Panc1 (cell line): ENCODE data around the gene PDCD1. TPM values are rescaled to one million over a fixed set of nuclear protein-coding genes. Genes with fewer than 3 reads are reported as not detected.

Source experiments
- ATAC-seq: fragments of 200-7000 bp; cut with Tn5 transposase; 2 replicates; pipeline ENCODE4 v1.9.1; 2020; ENCODE audit warnings: mild to moderate bottlenecking, moderate library complexity
- BruUV-seq: library from RNA; stranded (reverse); fragments of 400-500 nt; replicated peaks from 2 replicates; lab custom pipeline; 2021; lab: Mats Ljungman, UMichigan
- CTCF ChIA-PET: fragments of 300-600 bp; sonication (Branson Sonifier 250); formaldehyde crosslinking; loops from one replicate; lab custom pipeline; 2022; ENCODE audit warnings: antibody characterized with exemption; lab: Charles Lee
- POLR2A ChIA-PET: fragments of 300-600 bp; sonication (Branson Sonifier 250); formaldehyde crosslinking; loops from one replicate; lab custom pipeline; 2022; ENCODE audit warnings: antibody characterized with exemption; lab: Charles Lee
- DNase-seq: peaks from one replicate; pipeline ENCODE4 v3.0.0-alpha.2; 2010; ENCODE audit warnings: low read depth, low spot score
- H3K27ac ChIP-seq: 2 replicates; pipeline ENCODE4 v1.5.1; 2011; ENCODE audit warnings: mild to moderate bottlenecking, low read length, inconsistent platforms
- H3K27me3 ChIP-seq: fragments of 200-500 bp; sonication (Bioruptor generic); 2 replicates; pipeline ENCODE4 v1.6.0; 2014; ENCODE audit warnings: low read length, inconsistent platforms; ENCODE audit not compliant: control insufficient read depth, insufficient read depth
- H3K36me3 ChIP-seq: fragments of 200-500 bp; sonication (Bioruptor generic); 2 replicates; pipeline ENCODE4 v1.5.1; 2014; ENCODE audit warnings: inconsistent platforms, mild to moderate bottlenecking, low read length, moderate library complexity; ENCODE audit not compliant: control insufficient read depth, insufficient read depth
- H3K4me1 ChIP-seq: 2 replicates; pipeline ENCODE4 v1.5.1; 2011; ENCODE audit warnings: inconsistent platforms, mild to moderate bottlenecking, low read length, moderate library complexity; ENCODE audit not compliant: control insufficient read depth, insufficient read depth
- H3K4me3 ChIP-seq, 2 experiments: 2 replicates each; pipeline ENCODE4 v1.5.1; 2011 to 2012; ENCODE audit warnings: low read depth in 2 of 2, low read length in 2 of 2, mild to moderate bottlenecking in 2 of 2, inconsistent platforms in 1 of 2, moderate library complexity in 1 of 2
- H3K9me3 ChIP-seq: fragments of 200-500 bp; sonication (Bioruptor generic); 2 replicates; pipeline ENCODE4 v1.5.1; 2014; ENCODE audit warnings: low read depth, mild to moderate bottlenecking, inconsistent platforms, low read length, moderate library complexity; ENCODE audit not compliant: control insufficient read depth, insufficient read depth
- POLR2AphosphoS5 ChIP-seq: IDR thresholded peaks from 2 replicates; pipeline ENCODE4 v1.6.1; 2012; ENCODE audit warnings: mild to moderate bottlenecking, low read depth, low read length, moderate library complexity
- REST ChIP-seq, 2 experiments: IDR thresholded peaks; 2 replicates each; pipeline ENCODE4 v1.6.1; 2011 to 2012; ENCODE audit warnings: low read depth in 2 of 2, control low read depth in 1 of 2, low read length in 1 of 2, mild to moderate bottlenecking in 1 of 2, moderate library complexity in 1 of 2; ENCODE audit not compliant: insufficient read depth in 1 of 2
- SIN3A ChIP-seq: IDR thresholded peaks from 2 replicates; pipeline ENCODE4 v1.6.1; 2012; ENCODE audit warnings: low read depth, mild to moderate bottlenecking, low read length, moderate library complexity, borderline replicate concordance; ENCODE audit not compliant: insufficient read depth
- TCF7L2 ChIP-seq: IDR thresholded peaks from 2 replicates; pipeline ENCODE4 v1.6.1; 2011; ENCODE audit warnings: mild to moderate bottlenecking, low read depth, low read length, inconsistent platforms
- in situ Hi-C: cut with HindIII; loops from 2 replicates; pipeline ENCODE4 v1.10.0; 2016; ENCODE audit warnings: low sequenced_read_pairs, low pct_unique_long_range_greater_than_20kb
- intact Hi-C: fragments of 100-400 bp; cut with micrococcal nuclease; formaldehyde crosslinking; loops from one replicate; pipeline ENCODE4 v1.10.0; 2022; ENCODE audit not compliant: unreplicated experiment
- total RNA-seq: library from RNA; stranded (reverse); gene quantifications from one replicate; pipeline ENCODE4 v1.2.1, GENCODE V29; 2021; ENCODE audit not compliant: unreplicated experiment
- TF ChIP-seq, protein P1 (sequence below): fragments of 450-650 bp; IDR thresholded peaks from 2 replicates; pipeline ENCODE4 v1.5.1; 2017; ENCODE audit warnings: mild to moderate bottlenecking

PDCD1 gene
- total RNA-seq, 1 experiment from 2014 or later = 0.15 TPM

DNA sequence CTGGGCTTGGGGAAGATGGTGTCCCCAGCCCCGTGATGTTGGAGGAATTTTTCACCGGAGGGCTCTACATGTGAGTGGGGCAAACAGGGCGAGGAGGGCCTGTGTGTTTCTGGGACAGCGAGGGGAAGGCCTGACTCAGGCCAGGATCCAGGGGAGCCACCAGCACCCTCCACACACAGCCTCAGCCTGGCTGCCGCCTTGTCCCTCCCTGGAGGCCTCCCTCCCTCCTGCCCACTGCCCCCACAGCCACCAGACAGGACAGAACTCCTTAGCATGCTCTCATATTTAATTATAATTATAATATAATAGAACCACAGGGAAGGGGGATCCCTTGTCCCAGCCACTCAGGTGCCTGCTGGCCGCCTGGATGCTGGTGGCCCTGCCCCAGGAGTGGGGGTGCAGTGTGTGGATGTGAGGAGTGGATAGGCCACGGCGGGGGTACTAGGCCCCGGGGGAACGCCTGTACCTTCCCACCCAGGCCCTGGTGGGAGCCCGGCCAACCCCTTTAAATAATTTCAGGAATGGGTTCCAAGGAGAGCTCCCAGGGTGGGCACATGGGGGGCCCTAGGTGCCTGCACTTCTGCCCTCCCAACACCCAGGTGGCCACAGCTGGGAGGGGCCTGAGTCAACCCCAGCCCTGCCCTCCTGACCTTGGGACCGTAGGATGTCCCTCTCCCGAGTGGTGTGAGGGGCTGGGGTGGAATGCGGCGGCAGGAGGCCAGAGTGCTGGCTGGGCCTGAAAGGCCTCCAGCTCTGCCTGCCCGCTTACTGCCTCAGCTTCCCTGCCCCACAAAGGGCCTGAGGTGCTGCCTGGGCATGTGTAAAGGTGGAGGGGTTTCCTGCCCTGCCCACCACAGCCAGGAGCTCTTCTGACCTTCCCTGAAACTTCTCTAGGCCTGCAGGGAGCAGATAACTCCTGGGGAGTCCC, 8.8 kb downstream of the PDCD1 start:
- in situ Hi-C loops (no loop called here), intact Hi-C loops (no loop called here)
- TF ChIP-seq SIN3A = no peak
- TF ChIP-seq, protein P1, sequence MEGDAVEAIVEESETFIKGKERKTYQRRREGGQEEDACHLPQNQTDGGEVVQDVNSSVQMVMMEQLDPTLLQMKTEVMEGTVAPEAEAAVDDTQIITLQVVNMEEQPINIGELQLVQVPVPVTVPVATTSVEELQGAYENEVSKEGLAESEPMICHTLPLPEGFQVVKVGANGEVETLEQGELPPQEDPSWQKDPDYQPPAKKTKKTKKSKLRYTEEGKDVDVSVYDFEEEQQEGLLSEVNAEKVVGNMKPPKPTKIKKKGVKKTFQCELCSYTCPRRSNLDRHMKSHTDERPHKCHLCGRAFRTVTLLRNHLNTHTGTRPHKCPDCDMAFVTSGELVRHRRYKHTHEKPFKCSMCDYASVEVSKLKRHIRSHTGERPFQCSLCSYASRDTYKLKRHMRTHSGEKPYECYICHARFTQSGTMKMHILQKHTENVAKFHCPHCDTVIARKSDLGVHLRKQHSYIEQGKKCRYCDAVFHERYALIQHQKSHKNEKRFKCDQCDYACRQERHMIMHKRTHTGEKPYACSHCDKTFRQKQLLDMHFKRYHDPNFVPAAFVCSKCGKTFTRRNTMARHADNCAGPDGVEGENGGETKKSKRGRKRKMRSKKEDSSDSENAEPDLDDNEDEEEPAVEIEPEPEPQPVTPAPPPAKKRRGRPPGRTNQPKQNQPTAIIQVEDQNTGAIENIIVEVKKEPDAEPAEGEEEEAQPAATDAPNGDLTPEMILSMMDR = no peak
- no peak for TF ChIP-seq TCF7L2
- TF ChIP-seq REST (IDR thresholded peaks at IDR 0.05; ENCODE audit: insufficient read depth in 1 of 2, low read depth in 2 of 2, low read length in 1 of 2) = no peak
- no peak for TF ChIP-seq POLR2AphosphoS5
- CTCF ChIA-PET = no interaction called here
- 0 out of 2 replicates have a peak, but pooled peaks cover 3% of the 10 kb centered on the region for H3K4me1 ChIP-seq
- DNase-seq (no peak), ATAC-seq (peak; percentile 23; the same call in 1 of the 2 replicates)
- POLR2A ChIA-PET = no interaction called here
- no TSS peak for BruUV-seq
- no peak overlapping the region for H3K27ac ChIP-seq
- H3K36me3 ChIP-seq = no peaks in the 10 kb centered on the region
- no peak overlapping the region for H3K4me3 ChIP-seq
- no peaks in the 10 kb centered on the region for H3K27me3 ChIP-seq
- no peaks in the 10 kb centered on the region for H3K9me3 ChIP-seq

- Histone ChIP-seq H3K27ac (no peak overlapping the region), H3K27me3 (no peaks in the 10 kb centered on the region), H3K9me3 (no peaks in the 10 kb centered on the region), H3K4me1 (0 out of 2 replicates have a peak, but pooled peaks cover 5% of the 10 kb centered on the region), H3K4me3 (no peak overlapping the region), H3K36me3 (no peaks in the 10 kb centered on the region)
- CTCF ChIA-PET = no interaction called here
- ATAC-seq (no peak), DNase-seq (no peak)
- no TSS peak for BruUV-seq
- POLR2A ChIA-PET = no interaction called here
- TF ChIP-seq TCF7L2 (no peak), REST (IDR thresholded peaks at IDR 0.05; ENCODE audit: insufficient read depth in 1 of 2, low read depth in 2 of 2, low read length in 1 of 2) (no peak), SIN3A (no peak), POLR2AphosphoS5 (no peak)
- TF ChIP-seq, protein P1 = no peak
- in situ Hi-C loops (no loop called here), intact Hi-C loops (no loop called here)
These were observed 9.7 kb downstream of the PDCD1 start for GRCh38 chr2:241848761-241849615.
